ENCODE results near the gene DIRAS1.

- no peak for TF ChIP-seq CTCF (IDR thresholded peaks at IDR 0.05)
- TF ChIP-seq POLR2A (IDR thresholded peaks at IDR 0.05): no peak
Measured at GRCh38 chr19:2763687-2764086, 42.5 kb upstream of the DIRAS1 start.

Data from prostate gland (tissue), 2 donors.